HPDE6-E6E7 (cell line): ENCODE measurements around the gene MIPEP.
"Not testable (repeated sequence)": the region's sequence is repeated elsewhere in the genome, so short reads cannot be mapped to it uniquely, and the experiment has no call there.

Experiments used
- DNase-seq: peaks from one replicate; pipeline ENCODE4 v3.0.0; 2011; ENCODE audit warnings: missing footprints; ENCODE audit errors: extremely low spot score

The MIPEP gene

DNA sequence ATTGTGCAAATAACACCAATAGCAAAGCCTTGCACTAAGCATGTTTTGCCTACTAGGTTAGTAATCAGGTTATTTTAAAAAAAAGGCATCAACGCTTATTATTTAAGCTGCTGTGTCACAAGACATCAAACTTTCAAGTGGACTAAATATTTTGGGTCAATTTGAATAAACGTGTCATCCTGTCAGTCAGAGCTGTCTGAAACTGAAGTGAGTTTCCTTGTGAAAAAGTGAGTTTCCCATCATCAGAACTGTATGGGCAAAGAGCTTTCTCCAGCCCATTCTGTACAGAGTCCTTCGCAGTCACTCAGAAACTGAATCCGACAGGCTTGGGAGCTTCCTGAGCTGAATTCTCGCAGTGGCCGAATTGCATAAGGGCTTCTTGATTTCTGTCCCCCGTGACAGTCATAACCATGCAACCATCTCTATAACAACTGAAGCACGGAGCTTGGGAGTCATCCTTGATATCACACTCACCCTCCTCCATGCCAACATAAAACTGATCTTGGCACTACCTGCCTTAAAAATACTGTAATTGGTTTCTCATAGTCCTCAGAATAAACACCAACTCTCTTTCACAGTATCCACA is 139.8 kb downstream of the MIPEP start:
- DNase-seq = no peak

DNA sequence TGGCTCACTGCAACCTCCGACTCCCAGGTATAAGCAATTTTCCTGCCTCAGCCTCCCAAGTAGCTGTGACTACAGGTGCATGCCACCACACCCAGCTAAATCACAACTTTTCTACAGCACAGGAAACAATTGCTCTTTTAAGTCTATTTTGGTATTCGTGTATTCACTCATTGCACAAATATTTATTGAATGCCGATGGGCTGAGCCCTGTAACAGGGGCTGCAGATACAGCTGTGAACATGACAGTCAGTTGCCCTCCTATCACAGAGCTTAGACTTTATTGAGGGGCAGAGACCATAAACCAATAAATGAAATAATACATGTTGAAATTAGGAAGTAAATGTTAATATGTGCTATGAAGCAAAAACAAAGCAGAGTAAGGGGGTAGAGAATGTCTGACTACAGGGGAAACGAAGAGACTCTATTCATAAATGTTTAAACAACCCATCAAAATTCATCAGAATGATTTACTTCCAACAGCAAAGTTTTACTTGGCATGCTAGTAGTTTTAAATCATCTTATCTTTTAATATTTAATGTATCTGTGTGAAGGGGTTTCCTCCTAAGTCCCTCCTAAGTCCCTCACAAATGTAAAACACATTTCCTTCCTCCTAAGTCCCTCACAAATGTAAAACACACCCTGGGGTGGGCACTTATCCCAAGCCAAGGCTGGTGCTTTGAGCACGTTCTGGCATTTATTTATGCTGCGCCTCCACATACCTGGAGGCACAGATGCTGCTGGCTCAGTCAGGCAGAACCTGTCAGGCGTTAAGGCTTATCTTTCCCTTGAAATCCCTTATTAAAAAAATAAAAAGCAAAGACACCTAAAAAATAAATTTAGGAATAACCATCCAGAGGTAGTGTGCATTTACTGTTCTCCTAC is 140.8 kb downstream of the MIPEP start:
- no peak for DNase-seq

DNA sequence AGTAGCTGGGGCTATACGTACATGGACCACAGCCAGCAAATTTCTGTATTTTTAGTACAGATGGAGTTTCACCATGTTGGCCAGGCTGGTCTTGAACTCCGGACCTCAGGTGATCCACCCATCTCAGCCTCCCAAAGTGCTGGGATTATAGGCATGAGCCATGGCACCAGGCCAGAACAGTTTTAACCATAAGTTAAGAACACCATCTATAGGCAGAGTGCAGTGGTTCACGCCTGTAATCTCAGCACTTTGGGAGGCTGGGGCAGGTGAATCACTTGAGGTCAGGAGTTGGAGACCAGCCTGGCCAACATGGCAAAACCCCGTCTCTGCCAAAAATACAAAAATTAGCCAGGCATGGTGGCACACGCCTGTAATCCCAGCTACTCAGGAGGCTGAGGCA is 143.1 kb downstream of the MIPEP start:
- not testable (repeated sequence) for DNase-seq

DNA sequence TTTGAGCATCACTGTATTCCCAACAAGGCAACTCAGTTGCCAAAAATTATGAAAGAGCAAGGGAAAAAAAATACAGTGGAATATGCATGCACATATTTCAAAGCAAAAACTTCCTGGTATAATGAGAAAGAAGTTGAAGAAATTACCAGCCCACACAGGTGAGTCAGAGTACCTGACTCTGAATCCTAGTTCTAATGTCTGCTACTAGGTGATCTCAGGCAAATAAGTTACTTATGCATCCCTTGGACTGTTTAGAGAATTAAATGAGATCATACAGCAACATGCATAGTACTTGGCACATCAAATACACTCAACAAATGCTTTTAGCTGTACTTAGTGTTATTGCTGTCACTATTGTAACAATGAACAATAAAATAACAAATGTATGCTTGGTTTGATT is 144.9 kb downstream of the MIPEP start:
- DNase-seq = no peak

DNA sequence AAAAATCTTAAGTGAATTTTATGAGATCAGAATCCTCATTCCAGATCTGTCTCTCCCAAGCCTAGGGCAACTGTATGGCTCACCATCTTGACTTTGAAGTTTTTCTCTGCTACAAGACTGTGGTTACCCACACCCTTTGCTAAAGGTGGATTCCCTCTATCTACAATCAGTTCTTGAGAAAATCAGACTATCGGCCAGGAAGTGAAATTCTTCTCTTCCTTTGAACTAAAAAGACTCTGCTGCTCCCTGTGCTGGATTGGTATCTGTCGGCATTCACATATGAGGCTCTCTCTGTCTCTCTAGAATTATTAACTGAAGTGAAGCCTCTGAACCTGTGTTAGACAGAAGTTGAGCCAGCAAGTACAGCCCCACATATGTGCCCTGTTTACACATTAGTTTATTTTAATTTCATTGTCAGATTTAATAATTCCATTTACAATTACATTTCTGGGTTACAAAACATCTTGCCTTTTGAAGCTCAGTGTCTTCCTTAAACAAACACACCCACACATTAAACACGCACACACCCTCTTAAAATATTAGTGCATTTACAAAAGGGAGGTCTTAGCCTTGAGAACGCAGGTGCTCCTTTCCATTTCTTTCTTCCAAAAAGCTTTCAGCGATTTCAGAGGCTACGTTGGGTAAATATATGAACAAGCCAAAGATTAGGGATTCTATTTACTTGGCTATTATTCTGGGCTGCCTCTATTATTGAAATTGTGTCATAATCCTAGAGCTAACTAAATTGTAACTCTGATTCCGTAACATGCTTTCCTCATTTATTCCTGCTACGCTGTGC is 145.7 kb downstream of the MIPEP start:
- no peak for DNase-seq

DNA sequence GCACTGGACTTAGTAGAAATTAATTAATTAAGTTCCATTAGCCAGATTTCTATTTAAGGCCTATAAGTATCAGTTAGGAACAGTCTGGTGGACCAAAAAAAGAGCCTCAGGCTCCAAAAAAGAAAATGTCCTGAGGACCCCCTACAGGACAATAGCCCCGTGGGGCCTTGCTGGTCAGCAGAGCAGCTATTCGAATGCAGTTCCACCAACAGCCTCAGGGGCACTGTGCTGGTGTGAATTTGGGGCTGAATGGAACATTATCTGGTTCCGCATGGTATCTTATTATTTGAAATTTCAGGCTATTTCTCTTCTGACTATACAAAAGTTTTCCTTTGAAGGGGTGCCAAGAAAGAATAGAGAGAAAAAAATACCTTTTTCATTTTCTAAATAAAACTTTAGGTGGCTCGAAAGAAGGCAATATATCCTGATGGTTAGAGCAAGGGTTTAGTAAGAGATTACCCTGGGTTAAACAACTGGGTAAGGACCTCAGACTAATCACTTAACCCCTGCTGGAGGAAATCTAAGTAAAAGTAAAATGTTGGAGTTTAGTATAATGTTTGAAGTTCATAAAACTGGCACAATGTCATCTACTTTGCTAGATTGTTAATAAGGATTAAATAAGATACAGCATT is 147.2 kb downstream of the MIPEP start:
- no peak for DNase-seq

DNA sequence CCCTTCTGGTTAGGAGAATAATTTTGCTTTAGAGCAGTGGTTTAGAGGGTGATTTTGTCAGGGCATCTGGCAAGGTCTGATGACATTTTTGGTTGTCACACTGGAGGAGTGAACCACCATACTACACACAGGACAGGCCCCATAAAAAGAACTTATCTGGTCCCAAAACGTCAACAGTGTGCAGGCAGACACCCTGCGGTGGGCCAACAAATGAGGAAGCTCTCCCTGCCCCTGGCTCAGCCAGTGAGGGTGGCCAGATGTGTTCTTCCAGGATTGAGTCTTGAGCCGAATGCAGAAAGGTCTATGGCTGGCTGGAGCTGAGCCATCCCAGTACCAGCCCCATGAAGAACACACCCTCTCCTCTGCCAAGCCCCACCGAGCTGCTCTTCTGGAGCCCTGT is 149.2 kb downstream of the MIPEP start:
- no peak for DNase-seq

DNA sequence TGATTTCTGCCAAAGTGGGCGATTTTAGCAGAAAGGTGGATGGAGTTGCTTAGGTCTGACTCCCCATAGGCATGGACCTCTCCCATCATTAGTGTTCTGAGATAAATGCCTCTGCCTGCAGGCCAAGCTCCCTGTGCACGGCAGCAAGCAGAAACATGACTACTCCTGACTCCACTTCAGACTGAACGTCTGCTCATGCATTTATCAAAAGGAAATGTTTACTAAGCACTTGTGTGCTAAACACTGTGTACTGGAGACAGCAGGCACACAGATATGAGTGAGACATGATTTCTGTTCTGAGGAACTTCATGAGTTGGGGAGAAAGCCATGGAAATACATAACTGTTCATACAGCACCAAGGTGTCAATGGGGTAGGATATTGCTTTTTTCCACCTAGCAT is 149.6 kb downstream of the MIPEP start:
- no peak for DNase-seq

DNA sequence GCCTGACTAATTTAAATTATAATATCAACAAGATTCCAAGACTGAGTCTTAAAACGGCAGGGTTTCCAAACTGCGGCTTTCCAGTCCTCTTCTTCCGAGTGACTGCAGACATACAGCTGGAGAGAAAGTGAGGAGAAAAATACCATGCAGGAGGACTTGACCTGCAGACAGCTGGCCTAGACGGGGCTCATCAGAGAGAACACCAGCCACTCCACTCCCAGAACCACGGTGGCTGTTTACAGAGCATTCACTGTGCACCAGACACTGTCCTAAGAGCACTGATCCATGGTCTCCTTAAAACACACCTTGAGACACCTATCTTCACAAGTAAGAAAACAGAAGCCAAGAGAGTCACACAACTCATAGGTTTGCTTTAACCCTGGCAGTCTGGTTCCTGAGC is 152.7 kb downstream of the MIPEP start:
- DNase-seq = no peak

DNA sequence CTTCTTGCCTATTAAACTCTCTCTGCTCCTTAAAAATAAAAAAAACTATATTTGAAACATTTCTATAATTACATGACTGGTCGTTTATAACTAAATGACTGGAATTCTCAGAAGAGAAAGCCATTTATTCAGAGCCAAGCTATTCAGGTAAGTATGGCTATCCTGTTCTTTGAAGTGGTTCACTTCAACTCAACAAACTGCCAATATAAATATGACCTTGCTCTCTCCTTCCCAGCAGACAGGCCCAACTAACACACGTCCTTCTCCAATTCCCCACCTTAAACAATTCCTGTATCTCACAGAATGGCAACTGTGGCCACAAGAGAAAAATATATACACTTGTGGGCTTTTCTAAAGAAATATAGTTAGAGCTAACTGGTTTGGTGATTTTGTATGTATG is 153.9 kb downstream of the MIPEP start:
- no peak for DNase-seq

DNA sequence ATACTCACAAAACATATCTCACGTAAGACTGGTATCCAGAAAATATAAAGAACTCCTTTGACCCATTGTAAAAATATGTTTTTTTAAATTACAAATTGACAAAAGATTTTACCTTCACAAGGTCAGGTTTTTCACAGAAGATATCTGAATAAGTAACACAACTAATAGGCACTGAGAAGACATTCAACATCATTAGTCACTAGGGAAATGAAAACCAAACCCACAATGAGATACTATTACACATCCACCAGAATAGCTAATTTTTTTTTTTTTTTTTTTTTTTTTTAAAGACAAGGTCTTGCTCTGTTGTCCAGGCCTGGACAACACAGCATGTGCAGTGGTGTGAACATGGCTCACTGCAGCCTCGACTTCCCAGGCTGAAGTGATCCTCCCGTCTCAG is 157.5 kb downstream of the MIPEP start:
- DNase-seq = no peak

DNA sequence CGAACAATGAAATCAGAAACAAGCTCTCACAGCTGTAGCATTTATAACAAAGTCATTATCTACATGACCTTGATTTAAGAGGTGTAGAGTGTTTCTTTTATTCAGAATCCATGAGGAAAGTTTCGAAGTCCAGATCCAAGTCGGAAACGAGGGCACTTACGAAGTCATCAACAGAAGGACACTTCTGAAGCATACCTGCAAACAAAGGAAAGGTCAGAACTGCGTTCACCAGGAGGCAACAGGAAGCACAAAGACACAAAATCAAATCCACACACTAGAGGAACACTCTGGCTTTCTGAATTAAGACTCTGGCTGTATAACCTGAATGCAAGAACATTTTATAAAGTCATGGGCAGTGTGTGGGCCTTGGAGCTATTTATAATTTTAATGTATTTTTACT is 158.9 kb downstream of the MIPEP start:
- DNase-seq = no peak

DNA sequence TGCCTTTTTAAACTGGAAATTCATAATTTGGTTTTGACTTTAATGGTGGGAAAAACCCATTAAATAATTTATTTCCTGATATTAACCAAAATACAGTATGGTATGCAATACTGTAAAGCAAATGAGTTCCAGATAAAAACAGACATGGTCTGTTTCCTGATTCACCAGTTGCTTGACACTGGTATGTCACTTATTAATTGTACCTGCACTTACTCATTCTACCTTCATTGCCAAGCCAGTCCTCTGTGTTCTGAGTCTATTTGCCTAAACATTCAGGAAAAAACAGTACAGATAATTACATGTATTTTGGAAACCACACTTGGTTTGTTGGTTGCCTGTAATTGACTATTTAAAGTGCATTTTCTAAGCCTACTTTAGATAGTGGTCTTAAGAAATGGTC is 159.7 kb downstream of the MIPEP start:
- no peak for DNase-seq

DNA sequence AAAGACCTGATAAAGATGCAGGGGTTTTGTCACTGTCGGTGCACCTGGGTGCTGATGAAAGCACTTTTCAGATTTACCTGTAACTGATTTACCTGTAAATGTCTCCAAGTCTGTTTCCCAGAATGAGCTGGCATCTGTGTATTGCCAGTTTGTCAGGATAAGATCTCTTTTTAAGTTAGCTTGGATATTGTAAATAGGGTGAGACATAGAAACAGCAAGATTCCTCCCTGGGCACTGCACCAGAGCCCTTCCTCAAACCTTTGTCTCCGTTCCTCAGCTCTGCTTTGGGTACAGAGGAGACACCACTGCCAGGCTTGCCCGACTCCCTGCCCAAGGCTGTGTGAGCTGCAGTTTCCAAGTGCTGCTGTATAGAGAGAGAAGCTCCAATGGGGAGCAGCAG is 160.4 kb downstream of the MIPEP start:
- DNase-seq = no peak

DNA sequence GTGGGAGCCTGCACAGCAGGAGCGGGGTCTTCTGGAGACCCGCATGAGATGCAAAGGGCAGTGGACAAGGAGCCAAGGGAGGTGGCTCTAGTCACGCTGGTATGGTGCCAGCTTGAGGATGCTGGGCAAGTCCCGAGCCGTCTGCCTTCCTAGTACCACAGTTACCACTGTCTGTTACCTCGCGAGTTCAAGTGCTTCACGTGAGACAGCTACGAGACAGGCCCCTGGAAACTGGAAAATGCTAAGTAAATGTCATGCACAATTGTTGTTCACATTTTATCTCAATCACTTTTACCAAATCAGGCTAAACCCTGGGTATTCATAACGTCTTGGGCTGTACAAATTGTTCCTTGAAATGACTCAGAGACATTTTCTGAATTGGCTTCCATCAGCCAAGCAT is 163.3 kb downstream of the MIPEP start:
- no peak for DNase-seq

DNA sequence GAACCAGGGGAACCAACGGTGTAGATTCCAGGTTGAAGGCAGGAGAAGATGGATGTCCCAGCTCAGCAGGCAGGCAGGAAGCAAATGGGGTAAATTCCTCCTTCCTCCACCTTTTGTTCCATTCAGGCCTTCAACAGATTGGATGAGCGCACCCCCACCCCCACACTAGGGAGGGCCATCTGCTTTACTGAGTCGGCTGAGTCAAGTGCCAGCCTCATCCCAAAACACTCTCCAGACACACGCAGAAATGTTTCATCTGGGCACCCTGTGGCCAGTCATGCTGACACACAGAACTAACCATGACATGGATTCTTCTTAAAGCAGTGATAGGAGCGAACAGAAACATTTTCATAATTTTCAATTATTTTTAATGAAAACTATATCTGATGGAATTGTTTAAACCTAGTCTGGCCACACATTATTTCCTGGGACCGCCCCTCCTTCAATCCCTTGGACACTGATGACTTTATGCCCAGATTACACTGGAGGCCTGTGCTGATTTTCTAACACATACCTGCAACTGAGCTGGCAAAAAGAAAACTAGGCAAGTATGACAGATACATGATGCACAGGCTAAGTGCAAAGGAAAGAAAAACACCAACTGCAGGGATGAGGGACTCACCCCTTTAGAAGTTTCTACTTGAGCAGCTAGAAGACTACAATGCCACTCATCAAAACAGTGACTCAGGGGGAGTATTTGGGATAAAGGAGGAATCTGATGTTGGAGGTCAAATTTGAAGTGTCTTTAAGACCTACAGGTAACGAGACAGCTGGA is 164.8 kb downstream of the MIPEP start:
- DNase-seq = no peak

DNA sequence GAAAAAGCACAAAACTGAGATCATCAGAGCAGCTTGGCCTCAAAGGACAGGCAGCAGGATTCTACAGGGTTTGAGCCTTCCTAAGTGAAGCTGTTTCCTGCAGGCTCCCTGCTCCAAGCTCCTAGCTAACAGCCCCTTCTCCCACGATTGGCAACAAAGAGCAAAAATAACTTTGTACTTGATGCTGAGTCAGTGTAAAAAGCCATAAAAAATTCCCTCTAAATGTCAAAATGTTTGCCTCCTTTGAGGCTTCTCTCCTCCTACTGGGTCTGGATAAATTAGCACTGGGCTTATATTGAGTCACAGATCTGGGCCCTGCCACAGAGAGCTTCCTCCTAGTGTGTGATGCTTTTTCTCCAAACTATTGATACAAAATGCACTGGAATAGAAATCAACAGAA is 165.7 kb downstream of the MIPEP start:
- DNase-seq = no peak

DNA sequence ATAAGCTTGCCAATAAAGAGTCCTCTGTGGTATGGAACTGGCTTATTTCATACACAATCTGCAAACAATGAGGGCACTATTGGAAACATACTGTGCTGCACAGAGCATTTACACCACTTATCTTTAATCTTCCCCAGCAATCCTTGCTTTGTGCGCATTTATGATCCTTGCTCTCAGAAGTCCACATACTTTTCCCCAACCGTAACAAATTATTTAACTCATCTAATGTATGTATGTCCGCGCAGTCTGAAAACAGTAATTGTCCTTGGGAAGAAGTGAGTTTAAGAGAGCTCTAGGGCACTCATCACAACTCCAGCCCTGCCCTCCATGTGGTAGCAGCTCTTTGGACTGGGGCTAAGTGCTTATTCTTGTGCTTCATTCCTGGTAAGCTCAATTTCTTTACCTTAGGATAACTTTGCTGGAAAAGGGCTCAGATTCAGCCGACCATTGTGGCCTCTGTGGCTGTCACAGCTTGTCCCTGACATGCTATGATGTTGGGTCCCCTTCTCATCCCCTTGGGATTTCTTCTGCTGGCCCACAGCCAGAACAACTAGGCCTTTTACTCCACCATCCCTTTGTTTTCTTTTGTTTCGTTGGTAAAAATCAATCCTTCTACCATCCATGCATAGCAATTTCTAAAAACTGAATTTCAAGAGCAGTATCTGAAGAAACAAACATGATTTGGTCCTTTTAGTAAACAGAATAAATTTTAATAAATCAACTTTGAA is 166.3 kb downstream of the MIPEP start:
- DNase-seq = no peak

DNA sequence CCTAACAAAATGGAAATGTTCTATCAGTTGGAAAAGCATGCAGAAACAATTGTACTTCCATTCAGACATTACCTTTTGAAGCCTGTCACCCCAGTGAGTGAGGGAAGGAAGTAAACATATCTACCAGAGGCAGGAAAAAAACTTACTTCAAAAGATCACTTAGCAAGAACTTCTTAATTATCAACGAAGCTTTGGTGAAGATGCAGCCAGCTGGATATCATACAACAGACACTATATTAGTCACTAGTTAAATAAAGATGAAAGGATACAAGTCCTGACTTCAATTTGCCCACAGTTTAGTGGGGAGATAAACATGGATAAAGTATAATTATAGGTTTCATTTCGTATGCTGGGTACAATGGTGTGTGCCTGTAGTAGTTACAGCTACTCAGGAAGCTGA is 170.2 kb downstream of the MIPEP start:
- no peak for DNase-seq

DNA sequence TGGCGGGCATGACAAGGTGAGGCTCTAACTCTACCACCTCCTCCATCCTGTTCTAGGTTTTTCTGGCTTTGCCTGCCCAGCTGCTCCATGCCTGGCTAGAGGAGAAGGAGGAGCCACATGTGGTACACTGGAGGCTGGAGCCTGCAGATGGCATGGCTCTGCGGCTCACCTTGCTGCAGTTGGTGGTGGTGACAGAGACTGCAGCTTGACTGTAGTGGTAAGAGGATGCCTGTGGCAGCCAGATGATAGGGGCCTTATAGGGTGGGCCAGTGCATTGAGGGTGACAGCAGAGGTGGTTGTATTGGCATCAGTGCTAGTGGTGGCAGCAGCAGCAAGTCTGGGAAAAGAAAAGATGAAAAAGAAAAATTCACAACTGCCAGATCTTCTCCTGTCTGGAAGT is 172.8 kb downstream of the MIPEP start:
- no peak for DNase-seq

DNA sequence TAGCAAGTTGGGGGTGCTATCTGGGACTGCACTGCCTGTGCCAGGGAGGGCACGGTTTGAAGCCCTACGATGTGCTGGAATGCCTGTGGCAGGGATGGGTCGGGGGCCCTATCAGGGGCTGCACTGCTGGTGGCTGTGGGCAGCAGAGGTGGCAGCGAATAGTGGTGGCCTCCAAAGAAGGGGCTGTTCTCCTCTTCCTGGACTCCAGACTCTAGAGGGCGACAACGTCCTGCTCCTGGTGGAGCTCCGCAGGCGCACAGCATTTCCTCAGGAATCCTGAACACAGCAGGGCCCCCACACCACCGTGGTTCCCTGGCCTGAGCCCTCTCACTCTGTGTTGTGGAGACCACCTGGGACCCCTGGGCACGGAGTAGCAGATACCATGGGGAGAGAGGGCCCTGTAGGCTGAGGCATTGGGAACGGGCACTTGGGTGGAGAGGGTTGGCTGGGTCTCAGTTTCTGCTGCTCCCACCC is 173.4 kb downstream of the MIPEP start:
- DNase-seq = no peak
